HG03064 (cell line): ENCODE data around the gene FCN1.

ENCODE experiments used
- ATAC-seq: cut with Tn5 transposase; IDR thresholded peaks from one replicate; pipeline ENCODE4 v1.9.1; 2021; ENCODE audit warnings: low read depth; ENCODE audit not compliant: unreplicated experiment

Gene FCN1

GRCh38 chr9:134894136-134894860 lies 23.4 kb downstream of the FCN1 start:
- ATAC-seq = no peak

GRCh38 chr9:134892820-134893420 lies 24.8 kb downstream of the FCN1 start:
- ATAC-seq = no peak

DNA sequence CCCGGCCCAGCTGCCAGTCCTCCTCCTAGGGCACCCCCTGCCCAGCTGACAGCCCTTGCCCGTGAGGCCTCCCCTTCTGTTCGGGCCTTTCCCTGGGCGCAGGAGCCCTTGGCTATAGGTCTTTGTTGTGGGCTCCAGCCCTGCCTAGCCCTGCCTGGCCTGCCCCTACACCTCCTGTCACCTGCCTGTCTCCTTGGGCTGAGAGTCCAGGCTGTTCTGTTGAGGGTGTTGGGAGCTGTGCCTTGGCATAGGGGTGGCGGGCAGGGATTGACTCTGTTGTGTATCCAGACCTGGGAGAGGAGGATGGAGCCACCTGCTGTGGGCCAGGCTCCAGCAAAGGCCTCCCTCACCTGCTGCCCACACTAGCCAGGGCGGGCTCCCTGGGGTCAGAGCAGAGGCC lies 25.5 kb downstream of the FCN1 start:
- no peak for ATAC-seq

- no peak for ATAC-seq
These were observed 26.0 kb downstream of the FCN1 start for GRCh38 chr9:134891713-134892112.

GRCh38 chr9:134891053-134891452 lies 26.7 kb downstream of the FCN1 start:
- no peak for ATAC-seq

- no peak for ATAC-seq
These were observed 27.6 kb downstream of the FCN1 start for GRCh38 chr9:134890155-134890495.

GRCh38 chr9:134889386-134890154 lies 28.1 kb downstream of the FCN1 start:
- no peak for ATAC-seq

GRCh38 chr9:134888603-134889190 lies 29.0 kb downstream of the FCN1 start:
- ATAC-seq = no peak

DNA sequence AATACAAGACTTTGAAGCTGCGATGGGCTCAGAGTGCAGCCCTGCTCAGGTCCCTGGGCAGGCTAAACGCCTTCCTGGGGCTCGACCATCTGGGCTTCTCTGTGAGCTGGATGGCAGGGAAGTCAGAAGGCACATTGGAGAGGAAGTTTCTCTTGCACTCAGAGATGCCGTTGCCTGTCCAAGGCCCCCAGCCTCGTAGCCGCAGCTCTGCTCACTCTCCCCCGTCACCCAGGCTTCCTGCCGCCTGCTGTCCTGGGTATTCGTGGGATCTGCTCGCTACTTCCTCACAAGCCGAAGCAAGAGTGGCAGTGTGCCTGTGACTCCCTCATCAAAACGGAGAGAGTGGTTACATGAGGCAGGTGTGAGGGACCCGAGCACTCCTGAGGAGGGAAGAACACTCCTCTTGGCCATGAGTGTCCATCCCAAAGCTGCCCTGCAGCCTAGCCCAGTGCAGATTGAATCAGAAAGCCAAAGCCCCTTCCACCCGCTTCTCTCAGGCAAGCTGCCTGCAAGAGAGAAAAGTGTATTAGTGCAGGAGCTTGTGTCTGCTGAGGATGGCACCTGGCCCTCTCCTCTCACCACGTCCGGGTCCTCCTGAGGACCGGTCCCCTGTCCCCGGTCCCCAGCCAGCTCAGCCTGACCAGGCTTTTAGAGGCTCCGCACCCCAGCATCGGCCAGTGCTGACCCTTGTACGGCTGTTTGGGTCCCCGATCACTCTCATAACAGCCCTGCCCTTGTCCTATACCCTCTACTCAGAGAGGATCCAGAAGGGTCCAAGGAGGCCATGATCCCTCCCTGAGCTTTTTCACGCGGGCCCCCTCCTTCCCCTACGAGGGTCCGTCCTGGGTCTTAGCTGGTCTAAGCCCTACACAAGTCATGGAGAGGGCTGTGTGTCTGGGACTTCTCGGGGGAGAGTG lies 29.8 kb downstream of the FCN1 start:
- ATAC-seq = no peak

DNA sequence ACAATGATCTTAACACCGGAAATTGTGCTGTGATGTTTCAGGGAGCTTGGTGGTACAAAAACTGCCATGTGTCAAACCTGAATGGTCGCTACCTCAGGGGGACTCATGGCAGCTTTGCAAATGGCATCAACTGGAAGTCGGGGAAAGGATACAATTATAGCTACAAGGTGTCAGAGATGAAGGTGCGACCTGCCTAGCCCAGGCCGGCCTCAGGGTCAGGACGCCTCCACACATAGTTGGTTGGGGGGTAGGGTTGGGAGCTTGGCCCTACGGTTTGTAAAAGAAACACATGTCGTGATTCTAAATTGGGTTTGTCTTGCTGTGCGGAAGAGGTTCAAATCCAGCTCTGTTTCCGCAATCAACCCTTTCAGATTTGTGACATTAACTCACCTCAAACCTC lies 30.5 kb downstream of the FCN1 start:
- no peak for ATAC-seq

GRCh38 chr9:134886413-134886913 lies 31.2 kb downstream of the FCN1 start:
- ATAC-seq = no peak

DNA sequence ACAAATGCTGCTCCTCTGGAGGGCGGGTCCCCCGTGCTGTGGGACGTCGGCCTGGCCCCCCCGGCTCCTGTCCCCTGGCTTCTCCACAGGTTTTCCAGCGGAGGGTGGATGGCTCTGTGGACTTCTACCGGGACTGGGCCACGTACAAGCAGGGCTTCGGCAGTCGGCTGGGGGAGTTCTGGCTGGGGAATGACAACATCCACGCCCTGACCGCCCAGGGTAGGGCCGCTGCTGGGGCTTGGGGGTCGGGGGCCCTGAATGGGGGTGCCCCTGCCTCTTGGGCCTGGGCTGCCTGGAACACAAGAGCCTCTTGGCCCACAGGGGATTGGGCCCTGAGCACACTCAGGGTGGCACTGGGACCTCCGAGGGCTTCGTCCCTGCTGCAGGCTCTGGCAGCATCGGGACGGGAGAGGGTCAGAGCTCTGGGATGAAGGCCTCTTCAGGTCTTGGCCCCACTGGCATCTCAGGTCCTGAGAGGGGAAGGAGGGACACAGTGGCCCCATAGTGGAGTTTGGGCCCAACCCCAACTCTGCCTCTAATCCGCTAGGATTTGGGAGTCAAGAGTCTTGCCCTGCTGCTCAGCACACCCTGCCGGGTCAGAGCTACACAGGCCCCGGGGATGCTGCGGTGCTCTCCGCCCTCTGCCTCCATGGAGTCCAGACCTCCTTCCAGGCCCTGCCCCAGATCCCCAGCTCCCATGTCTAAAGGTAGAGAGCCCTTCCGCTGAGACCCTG lies 31.9 kb downstream of the FCN1 start:
- no peak for ATAC-seq

GRCh38 chr9:134885001-134885678 lies 32.6 kb downstream of the FCN1 start:
- ATAC-seq = no peak

- ATAC-seq = no peak
These were observed 33.2 kb downstream of the FCN1 start for GRCh38 chr9:134884492-134884891.

GRCh38 chr9:134883040-134883782 lies 34.5 kb downstream of the FCN1 start:
- no peak for ATAC-seq

DNA sequence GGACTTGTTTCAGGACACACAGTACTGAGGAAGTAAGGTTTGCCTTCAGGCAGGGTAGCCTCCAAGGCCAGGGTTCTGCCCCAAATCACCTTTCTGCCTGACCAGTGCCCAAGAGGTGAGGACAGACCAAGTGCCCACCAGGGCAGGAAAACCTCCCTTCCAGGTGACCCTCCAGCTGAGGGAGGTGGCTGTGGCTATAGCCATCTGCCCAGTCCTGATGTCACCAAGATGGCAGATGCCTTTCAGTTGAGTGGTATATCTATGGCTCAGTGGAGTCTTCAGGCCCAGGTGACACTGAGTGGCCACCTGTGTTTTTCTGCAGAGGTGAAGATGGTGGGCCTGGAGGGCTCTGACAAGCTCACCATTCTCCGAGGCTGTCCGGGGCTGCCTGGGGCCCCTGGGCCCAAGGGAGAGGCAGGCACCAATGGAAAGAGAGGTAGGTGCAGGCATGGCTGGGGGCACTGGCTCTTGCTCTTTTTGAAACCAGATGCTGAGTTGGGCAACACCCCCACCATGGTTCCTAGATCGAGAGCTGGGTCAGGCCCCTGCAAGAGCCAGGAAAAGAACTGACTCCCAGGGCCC lies 35.4 kb downstream of the FCN1 start:
- ATAC-seq = no peak

DNA sequence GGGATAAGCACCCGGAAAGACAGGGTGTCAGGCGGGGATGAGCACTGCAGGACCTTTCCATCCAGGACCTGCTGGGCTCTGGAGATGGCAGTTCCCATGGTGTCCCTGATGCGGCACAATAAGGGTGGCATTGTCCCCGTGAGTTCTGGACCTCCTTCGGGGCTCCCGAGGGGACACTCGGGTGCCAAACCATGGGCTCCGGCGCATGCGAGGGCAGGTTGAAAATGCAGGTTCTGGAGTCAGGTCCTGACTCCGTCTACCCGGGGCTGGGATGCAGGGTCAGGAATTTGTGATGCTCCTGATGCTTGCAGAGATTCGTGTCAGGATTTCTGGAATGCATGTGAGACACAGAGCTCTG lies 36.4 kb downstream of the FCN1 start:
- ATAC-seq = no peak
